Hematopoietic multipotent progenitor cell (in vitro differentiated cells): Measurements from ENCODE around the gene NPHP4. TPM values are rescaled to one million over a fixed set of nuclear protein-coding genes. Genes with fewer than 3 reads are reported as not detected.
"Not testable (repeated sequence)": the region's sequence is repeated elsewhere in the genome, so short reads cannot be mapped to it uniquely, and the experiment has no call there.

Source experiments
- DNase-seq, 3 donors: peaks; one replicate each; pipeline ENCODE4 v3.0.0-alpha.2; 2011 to 2015; ENCODE audit warnings: low read depth in 2 of 3, low spot score in 2 of 3
- total RNA-seq: library from RNA; depleted of rRNA; stranded (reverse); fragments of >200 nt; gene quantifications from one replicate; pipeline ENCODE4 v1.2.3, GENCODE V29; 2012

Gene NPHP4
- total RNA-seq, 1 donor, result 9.7 TPM

GRCh38 chr1:5863238-5863637 lies 129.0 kb downstream of the NPHP4 start:
- DNase-seq, result no peak

GRCh38 chr1:5861871-5862825 lies 130.1 kb downstream of the NPHP4 start:
- DNase-seq, result no peak

DNA sequence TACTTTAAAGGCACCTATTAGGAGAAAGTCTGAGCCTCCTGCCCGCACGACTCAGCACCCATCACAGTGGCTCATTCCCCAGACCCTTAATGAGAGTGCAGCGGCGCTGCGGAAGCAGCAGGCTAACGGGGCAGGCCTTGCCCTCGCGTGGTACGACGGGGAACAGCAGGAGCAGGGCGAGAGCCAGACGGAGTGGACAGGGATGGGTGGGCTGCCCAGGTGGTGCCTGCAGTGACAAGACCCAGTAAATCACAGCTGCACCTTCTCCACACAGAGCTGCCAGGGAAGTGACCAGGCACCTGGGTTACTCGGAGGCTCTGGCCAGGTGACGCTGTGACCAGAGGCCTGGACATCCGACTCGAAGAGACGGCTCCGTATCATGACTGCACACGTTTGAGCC lies 131.9 kb downstream of the NPHP4 start:
- DNase-seq, result no peak

GRCh38 chr1:5859766-5860165 lies 132.5 kb downstream of the NPHP4 start:
- no peak for DNase-seq

- no peak for DNase-seq
These were observed 133.3 kb downstream of the NPHP4 start for GRCh38 chr1:5858844-5859407.

DNA sequence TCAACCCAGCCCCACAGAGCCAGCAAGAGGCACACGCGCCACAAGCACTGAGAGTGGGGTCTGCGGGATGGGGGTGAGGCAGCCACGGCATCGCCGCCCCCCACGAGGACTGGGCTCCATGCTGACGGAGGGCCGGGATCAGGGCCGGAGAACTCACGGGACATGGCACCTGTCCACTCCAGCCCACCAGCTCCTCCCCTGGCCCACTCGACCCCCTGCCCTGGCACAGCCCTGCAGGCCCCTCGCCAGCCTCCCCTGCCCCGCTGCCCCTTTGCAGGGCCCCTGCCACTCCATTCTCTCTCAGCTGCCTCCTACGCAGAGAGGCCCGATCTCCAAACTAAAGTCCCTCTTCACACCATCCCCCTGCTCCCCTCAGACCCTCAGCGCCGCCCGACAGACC lies 134.0 kb downstream of the NPHP4 start:
- no peak for DNase-seq

- DNase-seq, result no peak
These were observed 134.6 kb downstream of the NPHP4 start for GRCh38 chr1:5857508-5858090.

GRCh38 chr1:5857011-5857410 lies 135.2 kb downstream of the NPHP4 start:
- DNase-seq, result no peak

DNA sequence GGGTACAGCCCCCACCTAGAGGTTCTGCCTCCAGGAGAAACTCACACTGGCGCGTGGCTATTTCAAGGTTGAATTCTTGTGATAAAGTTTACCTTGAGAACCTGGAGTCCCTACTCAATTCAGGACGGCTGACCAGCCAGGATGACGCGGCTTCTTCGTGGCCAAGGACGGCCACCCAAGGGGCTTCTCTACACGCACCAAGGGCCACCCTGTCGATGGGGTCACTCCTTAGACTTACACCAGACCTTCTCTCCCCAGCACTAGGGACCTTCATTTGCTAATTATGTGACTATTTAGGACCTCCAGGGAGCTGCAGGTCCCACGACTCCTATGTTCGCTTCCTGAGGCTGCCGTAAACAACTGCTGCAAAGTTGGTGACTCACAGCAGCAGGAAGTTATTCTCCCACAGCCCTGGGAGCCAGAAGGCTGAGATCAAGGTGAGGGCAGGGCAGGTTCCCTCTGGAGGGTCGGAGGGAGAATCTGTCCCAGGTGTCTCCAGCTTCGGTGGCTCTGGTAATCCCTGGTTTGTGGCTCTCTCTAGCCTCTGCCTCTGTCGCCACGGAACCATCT lies 135.9 kb downstream of the NPHP4 start:
- DNase-seq, result peak in 1 of 3 donors; percentile 23

DNA sequence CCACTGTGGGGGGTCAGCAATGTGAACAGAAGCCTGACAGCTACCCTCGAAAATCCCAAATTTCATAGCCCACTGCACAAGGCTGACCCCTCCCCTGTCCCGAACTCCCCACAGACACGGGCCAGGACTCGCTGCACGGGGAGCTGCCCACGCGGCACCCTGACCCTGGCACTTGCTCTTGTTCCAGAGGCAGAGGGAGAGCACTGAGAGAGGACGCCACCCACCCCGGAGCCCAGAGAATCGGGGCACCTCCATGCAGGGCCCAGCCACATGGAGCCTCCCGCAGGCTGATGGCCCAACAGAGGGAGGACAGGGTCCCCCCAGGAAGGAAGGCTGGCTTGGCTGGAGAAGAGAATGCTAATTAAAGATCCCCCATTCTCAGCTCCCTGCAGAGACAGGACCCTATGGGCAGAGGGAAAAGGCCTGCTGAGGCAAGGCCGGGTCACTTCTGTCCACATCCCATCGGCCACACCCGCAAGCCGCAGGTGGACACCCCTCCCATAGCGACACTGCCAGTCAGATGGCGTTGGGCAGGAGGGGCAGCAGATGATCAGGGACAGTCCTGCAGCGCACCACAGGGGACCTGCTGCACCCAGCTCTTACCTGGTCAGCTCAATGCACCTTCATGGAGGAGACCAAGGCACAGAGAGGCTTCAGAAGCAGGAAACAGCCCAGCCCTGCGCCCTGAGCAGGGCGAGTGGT lies 136.9 kb downstream of the NPHP4 start:
- no peak for DNase-seq

DNA sequence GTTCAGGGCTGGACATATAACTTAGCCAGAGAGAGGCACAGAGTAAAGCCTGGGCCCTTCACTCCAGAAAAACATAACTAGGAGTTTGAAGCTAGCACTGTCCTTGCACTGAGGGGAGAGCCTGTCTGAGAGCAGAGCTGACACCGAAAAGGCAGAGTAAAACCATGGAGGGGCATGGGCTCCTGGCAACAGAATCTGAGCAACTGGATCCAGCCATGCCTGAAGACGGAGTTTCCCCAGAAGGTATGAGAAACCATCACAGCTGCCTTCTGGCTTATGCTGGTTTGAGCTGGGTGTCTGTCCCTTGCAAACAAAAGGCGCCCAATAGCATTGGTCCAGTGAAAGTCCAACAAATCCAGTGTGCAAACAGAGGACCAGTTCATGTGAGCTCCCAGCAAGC lies 137.5 kb downstream of the NPHP4 start:
- DNase-seq, result no peak

GRCh38 chr1:5853858-5854257 lies 138.4 kb downstream of the NPHP4 start:
- DNase-seq, result not testable (repeated sequence)

- no peak for DNase-seq
These were observed 141.7 kb downstream of the NPHP4 start for GRCh38 chr1:5850503-5850902.

GRCh38 chr1:5849550-5849949 lies 142.7 kb downstream of the NPHP4 start:
- no peak for DNase-seq

GRCh38 chr1:5847013-5847659 lies 145.1 kb downstream of the NPHP4 start:
- DNase-seq, result peak in 2 of 3 donors; percentile 35 to 60

DNA sequence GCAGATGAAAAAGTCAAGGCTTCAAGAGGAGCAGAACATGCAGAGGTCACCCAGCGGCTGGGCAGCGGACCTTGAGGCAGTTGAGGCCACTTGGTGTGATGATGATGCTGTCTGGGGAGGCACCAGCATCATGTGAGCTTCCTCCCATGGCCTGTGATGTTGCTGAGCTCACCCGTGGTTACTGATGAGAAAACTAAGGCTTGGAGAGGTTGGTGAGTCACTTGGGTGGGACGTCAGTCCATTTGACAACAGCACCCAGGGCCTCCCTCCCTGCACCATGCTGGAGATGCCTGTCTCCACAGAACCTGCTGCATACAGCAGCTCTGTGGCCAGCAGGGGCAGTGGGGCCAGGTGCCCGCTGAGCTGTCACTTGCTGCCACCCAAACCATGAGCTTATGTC lies 146.8 kb downstream of the NPHP4 start:
- no peak for DNase-seq

GRCh38 chr1:5844442-5844841 lies 147.8 kb downstream of the NPHP4 start:
- DNase-seq, result no peak

DNA sequence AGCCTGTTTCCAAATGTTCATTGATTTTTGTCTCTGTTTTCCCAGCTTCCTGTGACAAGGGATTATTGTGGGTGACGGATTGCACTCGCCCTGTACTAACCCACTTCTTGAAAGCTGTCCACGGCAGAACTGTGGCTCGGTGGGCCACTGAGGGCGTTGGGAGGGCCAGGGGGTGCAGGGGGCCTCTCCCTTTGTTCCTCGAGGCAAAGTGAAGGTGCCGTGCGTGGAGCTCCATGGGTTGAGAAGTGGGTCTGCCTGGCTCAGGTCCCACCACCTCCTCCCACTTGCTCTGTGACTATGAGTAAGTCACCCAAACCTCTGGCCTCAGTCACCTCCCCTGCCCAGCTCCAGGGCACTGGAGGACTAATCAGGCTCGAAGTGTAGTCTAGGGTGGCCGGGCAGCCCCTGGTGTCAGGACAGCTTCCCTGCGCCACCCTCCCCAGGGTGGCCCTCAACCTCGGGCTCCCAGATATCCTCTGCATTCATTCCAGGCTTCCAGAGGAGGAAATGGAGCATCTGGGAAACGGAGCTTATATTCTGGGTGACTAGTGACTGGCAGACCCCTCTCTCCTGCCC lies 148.6 kb downstream of the NPHP4 start:
- DNase-seq, result no peak

- DNase-seq, result no peak
These were observed 149.5 kb downstream of the NPHP4 start for GRCh38 chr1:5842679-5843078.

GRCh38 chr1:5840551-5841001 lies 151.6 kb downstream of the NPHP4 start:
- DNase-seq, result no peak
